COLO829 (cell line): ENCODE data around the gene CD2AP.
"Not testable (repeated sequence)": the region's sequence is repeated elsewhere in the genome, so short reads cannot be mapped to it uniquely, and the experiment has no call there.

ENCODE experiments used
- DNase-seq: peaks from one replicate; pipeline ENCODE4 v3.0.0; 2012; ENCODE audit warnings: low spot score

Gene CD2AP

DNA sequence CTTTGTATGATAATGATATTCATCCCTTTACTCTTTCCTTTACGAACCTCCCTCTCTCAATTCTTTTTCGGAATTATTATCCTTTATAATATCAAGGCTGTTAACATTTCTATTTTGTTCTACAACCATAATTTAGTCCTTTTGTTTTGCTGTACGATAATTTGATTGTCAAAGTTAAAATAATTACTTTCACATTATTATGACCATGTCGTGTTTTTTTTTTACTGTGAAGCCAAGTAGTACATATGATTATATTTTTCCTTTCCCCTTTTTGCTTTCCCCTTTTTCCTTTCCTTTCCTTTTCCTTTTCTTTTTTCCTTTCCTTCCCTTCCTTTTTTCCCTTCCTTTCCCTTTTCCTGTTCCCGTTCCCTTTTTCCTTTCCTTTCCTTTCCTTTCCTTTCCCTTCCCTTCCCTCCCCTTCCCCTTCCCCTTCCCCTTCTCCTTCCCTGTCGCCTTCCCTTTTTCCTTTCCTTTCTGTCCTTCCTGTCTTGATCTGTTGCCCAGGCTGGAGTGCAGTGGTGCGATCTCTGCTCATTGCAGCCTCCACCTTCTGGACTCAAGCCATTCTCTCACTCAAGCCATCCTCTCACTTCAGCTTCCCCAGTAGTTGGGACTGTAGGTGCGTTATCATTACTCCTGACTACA is 19.5 kb downstream of the CD2AP start:
- DNase-seq = no peak

DNA sequence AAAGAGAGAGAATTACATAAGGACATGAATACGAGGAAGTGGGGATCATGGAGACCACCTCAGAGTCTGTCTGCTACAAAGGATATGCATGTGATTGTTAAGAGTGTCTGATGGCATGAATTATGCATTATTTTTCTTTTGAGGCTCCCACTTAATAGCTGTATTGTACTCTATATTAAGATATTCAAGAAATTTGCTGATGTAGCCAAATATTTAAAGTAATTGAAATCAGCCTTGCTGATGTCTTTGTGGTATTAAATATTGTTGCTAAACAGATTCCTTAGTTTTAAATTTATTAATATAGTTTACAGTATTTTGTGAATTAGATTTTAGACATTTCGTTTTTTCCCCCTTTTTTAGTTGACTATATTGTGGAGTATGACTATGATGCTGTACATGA is 25.3 kb downstream of the CD2AP start:
- no peak for DNase-seq

DNA sequence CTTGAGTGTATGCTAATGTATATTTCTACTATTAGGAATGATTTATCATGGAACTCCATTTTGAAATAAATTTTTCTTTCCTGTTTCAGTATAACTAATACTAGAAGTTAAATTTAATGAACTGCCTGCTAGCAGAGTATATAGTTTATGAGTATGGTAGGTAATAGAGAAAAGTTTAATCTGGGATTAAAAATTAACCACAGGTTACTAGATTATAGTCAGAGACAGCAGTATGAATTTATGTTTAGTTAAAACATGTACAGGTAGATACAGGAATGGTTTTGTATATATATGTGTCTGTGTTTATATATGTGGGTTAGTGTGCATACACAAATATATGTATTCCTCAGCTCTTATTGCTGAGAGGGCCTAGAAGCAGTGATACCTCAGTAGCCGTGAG is 32.3 kb downstream of the CD2AP start:
- DNase-seq = no peak

DNA sequence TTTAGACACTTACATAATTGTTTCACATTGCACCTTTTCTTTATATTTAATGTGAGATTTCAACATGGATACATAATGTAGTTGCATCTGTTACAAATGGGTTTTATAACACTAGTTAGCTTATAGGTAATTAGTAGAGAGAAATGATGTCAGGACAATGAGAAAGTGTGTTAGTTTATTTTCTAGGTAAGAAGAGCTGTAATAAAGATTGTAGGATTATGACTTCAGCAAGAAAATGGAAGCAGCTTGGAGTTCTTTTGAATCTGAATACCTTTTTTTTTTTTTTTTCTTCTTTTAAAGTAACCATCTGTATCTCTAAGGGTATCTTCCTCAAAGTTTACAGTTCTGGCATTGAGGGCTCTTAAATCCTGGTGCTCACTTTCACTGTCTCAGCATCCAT is 35.3 kb downstream of the CD2AP start:
- no peak for DNase-seq

DNA sequence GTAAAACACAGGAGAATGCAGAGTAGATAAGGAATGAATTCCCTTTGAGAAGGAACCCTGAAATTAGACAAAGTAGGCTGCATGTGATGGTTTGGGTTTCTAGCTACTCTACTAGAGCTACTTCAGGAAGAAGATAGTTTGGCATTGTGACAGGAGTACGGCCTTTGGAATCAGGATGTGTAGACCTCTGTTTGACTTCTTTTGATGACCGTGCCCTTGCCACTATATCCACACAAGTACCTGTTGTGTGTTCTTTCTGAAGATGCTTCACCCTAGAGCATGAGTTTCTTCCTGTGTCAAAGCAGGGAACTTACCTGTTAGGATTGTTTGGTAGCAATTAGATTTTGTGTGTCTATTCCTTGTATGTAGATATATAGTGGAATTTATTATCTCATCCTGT is 41.7 kb downstream of the CD2AP start:
- DNase-seq = no peak

DNA sequence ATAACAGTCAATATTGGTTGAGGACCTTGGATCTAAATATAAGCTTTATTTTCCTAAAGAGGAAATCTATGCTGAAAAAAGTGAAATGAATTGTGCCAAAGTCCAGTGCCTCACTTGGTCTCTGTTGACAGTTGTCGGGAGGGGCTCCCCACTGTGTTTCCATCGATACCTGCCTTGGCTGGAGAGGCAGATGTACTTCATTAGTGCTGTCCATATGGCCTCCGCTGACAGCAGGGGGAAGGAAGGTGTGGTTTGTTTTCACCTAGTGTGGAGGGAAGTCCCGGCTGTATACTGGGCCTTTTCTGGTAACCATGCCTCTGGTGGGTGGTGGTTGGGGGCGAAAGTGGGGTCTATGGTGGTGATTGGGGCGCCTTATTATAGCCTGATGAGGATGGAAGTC is 42.7 kb downstream of the CD2AP start:
- no peak for DNase-seq

DNA sequence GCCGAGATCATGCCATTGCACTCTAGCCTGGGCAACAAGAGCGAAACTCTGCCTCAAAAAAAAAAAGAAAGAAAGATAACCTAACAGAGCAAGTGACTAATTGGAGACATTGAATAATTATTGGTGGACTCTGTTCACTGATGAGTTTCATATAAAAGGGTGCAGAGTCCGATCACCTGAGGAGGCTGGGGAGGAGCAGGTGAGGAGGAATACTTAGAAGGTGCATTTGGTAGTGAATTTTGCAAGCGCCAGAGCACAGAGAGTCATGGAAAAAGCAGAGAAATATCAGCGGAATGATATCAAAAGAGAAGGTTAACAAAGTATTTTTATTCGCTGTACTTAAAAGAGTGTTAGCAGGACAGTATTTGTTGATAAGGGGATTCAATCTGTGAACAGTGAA is 44.4 kb downstream of the CD2AP start:
- no peak for DNase-seq

DNA sequence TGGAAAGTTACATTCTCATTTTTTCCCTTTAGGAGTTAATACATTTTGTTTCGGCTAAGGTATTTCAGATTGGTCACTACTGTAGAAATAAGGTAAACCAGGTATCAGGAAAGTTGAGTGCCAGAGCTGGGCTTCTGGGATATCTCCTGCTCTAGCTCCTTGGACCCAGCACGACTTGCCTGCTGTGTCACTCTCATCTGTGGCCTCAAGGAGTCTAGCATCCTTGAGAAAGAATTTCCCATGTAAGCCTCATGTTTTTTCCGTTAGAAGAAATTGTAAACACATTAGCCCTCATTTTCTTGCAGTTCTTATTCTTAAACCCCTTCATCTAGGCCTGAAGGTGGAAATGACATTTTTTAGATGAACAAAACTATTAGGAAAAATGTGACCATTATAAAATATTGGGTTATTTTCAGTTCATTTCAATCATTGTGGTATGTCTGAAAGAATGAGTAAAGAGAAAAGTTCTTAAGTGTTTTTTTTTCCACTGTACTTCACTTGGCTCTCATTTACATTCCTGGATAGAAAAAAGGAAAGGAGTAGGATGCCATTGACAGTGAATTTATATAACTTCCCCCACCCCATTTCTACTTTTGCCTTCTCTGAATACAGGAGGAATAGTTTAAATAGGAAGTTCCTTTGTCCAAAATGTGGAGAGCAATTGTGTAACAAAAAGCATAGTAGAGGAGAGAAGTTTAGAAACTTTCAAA is 46.7 kb downstream of the CD2AP start:
- no peak for DNase-seq

DNA sequence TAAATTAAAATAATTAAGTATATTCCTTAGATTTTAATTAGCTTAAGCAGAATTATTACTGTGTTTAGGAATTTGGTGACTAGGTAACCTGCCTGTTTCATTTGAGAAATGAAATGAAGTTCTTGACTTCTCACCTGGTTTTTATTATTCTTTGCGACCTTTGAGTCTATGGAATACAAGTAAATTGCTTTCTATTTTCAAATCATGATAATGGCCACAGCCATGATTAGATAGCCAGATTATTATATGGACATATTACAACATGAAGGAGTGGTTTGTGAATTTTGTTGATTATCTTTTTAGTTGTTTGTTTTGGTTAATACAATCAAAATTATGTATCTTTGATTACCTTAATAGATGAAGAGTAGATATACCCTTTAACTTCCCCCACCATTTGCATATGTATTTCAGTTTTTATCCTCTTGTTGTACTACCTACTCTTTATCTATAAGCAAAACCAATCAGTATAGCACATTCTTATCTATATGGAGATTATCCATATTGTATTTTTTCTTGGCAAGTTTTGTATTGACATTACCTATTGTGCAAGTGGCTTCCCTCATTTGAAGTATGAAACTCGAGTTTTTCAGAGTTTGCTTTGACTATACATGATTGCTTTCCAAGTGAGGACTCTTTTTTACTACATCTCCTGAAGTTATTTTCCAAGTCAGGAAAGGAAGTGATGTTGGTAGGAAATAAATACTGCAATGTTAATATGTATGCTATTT is 47.9 kb downstream of the CD2AP start:
- DNase-seq = no peak

DNA sequence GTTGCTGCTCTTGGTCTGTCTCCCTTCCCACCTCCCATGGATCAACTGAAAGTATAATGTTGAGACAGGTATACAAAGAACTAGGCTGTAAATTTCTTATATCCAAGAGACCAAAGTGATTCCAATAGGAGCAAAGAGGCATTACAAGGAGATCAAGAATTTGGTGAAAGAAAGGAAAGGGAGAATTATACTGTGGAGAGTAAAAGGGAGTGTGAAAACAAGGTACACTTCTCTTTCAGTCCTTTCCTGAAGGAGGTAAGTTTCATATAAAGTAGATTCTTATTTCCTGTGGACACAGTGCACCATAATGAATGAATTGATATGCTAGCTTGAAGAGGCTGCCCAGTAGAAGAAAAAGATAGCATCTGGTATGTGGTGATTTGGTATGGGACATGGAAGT is 49.7 kb downstream of the CD2AP start:
- no peak for DNase-seq

DNA sequence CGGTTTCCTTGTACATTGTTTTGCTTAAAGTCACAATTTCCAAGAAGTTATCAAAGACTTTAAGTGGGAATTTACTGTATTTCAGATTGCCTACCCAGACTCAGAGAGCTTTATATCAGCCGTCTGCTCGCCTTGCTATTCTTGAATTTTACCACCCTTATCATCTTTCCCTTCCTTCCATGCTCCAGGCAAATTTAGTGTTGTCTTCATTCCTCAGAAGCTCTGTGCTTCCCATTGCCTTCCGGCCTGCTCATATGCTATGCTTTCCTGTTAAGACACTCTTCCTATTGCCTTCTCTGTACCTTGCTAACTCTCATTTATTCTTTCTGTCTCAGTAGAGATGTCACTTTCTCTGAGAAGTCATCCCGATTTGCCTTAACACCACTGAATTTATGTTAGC is 52.1 kb downstream of the CD2AP start:
- DNase-seq = no peak

DNA sequence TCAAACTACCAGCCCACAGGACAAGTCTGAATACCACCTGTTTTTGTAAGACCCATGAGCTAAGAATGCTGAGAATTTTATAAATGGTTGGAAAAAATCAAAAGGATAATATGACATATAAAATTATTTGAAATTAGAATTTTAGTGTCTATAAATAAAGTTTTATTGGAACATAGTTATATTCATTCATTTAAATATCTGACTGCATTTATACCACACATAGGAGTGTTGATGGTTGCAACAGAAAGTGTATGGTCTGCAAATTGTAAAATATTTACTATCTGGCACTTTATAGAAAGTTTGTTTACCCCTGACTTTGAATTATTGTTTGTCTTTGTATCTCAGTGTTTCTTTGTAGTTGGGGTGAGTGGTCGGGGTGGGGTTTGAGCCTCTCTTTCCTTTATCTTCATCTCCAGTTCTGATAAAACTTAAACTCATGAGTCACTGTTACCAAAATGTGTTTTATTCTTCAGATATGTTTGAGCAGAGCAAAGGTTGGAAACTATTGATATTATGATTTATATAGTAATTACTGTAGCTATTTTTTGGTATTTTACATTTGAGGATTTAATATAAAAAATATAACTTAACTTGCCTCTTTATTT is 55.5 kb downstream of the CD2AP start:
- DNase-seq = no peak

DNA sequence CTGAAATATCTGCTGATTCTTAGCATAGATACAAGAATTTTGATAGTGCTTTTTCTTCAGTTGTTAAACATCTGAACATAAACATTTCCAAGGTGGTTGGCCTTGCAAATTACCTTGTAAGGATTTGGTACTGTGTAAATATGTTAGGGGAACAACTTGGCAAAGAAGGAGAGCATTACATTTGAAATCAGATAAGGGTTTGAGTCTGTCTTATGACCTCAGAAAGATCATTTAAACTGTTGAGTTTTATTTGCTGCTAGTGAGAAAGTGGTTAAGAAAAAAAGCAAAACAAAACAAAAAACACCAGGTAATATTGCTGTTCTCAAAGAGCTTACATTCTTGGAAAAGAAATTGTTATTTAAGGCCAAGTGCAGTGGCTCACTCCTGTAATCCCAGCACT is 56.5 kb downstream of the CD2AP start:
- DNase-seq = no peak

DNA sequence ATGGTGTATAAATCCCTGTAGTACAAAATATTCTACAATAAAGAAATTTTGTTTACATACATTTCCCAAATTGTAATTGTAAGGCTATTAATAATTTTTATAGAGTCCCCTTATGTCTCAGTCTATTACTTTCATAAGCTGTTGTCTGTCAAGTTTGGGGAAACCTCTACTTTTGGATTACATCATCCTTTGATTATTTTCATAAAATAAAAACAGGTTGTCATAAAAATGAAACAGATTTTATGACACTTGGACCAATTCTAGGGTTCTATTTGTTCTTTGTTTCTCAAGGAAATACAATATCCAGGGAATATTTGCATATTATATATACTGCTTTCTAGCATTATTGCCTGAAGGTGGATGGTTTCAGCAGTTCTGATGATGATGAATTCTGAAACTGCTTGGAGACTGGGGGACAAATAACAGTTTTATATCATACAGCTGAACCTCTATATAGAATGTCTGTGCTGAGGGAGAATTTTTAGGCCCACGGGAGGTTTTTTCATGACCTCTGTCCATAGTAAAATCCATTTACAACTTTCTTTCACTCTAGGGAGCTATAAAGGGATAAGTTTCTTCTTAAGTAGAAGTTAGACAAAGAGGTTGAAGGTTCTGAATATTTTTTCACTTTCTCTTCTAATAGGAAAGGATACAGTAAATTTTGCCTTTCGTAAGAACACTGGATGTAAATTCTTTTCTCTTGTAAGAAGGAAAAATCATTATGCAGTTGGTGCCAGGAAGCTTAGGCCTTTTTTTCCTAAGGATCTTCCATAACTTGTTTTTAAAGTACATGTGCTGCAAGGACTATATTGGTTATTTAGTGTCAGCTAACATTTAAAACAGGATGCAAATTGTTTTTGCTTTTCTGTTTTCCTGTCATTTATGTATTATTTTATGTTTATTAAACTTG is 58.0 kb downstream of the CD2AP start:
- no peak for DNase-seq

DNA sequence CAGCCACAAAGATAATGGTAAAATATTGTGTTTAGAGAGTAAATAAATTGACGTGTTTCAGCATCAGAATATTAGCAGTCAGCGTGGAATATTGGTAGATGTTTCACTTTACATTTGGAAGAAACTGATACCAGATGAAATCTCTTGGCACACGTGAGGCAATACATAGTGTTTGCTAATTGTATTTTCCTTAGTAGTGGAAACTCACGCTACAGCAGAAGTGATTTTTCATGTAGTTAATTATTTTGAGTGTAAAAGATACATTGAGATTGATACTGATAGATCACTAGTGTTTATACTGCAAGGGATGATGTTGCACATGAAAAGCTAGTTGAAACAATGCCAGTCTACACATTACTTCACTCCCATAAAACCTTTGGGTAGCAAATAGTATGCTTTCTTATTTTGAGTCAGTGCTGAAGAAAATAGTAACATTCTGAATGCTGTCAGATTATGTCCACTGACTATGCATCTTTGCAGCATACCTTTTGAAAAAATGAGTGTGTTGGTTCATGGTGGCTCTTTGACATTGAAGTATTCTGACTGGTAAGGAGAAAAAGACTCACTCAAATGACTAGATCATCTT is 59.3 kb downstream of the CD2AP start:
- no peak for DNase-seq

DNA sequence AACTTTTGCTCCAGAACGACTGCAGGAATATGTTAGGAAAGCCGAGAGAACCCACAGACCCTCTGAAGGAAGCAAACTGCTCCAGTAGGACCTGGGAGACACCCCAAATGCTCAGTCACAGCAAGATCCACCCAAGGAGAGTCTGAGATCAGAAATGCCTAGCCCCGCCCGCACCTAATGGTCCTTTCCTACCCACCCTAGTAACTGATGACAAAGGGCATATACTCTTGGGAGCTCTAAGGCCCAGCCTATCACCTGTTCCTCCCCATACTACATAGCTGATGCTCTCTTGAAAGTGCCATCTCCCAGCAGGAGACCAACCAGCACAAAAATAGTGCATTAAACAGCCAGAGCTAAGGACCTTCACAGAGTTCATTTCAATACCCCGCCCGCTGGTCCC is 67.6 kb downstream of the CD2AP start:
- DNase-seq = no peak

DNA sequence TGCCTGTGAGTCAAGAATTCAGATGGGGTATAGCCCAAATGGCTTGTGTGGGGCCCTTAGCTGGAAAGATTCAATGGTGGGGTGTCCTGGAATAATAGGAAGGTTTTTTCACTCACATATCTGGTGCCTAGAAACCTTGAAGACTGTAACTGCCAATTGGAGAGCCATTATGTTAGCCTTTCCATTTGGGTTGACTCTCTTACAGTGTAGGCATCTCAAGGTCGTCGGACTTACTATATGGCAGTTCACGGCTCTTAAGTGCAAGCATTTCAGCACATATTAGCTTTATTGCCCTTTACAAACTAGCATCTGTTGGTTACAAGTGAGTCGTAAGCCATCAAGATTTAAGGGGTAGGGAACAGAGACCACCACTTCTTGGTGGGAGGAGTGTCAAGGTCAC is 74.1 kb downstream of the CD2AP start:
- DNase-seq = no peak

DNA sequence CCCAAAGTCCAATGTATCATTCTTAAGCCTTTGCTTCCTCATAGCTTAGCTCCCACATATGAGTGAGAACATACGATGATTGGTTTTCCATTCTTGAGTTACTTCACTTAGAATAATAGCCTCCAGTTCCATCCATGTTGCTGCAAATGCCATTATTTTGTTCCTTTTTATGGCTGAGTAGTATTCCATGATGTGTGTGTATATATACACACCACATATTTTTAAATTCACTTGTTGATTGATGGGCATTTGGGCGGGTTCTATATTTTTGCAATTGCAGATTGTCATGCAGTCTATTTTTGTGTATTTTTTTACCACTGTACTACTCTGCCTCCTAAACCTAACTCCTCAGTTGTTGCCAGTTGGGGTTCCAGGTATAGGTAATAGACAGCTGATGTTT is 74.7 kb downstream of the CD2AP start:
- DNase-seq = no peak

DNA sequence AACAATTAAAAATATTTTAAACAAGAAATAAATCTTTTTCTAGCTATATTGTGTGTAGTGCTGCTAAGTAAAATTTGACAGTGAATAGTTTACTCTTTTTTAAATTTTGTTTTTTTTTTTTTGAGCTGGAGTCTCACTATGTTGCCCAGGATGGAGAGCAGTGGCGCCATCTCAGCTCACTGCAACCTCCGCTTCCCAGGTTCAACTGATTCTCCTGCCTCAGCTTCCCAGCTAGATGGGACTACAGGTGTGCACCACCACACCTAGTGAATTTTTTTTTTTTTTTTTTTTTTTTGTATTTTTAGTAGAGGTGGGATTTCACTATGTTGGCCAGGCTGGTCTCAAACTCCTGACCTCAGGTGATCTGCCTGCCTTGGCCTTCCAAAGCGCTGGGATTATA is 75.7 kb downstream of the CD2AP start:
- DNase-seq = not testable (repeated sequence)

DNA sequence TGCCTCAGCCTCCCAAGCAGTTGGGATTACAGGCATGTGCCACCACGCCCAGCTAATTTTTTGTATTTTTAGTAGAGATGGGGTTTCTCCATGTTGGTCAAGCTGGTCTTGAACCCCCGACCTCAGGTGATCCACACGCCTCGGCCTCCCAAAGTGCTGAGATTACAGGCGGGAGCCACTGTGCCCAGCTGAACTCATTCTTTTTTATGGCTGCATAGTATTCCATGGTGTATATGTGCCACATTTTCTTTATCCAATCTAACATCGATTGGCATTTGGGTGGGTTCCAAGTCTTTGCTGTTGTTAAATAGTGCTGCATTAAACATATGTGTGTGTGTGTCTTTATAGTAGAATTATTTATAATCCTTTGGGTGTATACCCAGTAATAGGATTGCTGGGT is 78.9 kb downstream of the CD2AP start:
- not testable (repeated sequence) for DNase-seq

DNA sequence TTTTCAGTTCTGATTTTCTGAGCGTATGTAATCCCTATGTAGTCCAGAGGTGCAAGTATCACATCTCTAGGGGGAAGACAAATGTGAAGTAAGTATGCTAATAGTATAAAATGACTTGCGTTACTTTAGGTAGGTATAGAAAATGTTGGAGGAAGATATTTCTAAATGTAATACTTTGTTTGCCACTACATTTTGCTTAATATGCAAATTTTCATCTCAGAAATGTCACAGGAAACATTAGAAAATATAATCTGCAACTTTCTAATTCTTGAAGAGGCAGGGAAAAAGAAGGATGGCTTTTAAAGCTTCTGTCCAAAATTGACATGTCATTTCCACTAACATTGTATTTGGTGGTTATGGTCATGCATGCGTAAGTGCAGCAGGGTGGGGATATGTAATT is 85.6 kb downstream of the CD2AP start:
- no peak for DNase-seq

DNA sequence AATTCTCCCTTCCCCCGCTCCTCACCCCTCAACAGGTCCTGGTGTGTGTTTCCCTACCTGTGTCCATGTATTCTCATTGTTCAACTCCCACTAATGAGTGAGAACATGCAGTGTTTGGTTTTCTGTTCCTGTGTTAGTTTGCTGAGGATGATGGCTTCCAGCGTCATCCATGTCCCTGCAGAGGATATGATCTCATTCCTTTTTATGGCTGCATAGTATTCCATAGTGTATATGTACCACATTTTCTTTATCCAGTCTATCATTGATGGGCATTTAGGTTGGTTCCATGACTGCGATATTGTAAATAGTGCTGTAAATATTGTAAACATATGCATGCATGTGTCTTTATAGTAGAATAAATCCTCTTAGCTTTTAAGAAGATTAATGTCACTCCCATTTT is 89.0 kb downstream of the CD2AP start:
- DNase-seq = not testable (repeated sequence)
